SK-N-MC (cell line): ENCODE data around the gene PCDHA1.

Experiments
- EZH2 ChIP-seq: fragments of 200-600 bp; sonication (generic); IDR thresholded peaks from one replicate; pipeline ENCODE4 v1.6.1; 2017; ENCODE audit warnings: antibody characterized with exemption
- FOXP2 ChIP-seq: optimal IDR thresholded peaks from 2 replicates; pipeline ENCODE3; 2011; ENCODE audit warnings: mild to moderate bottlenecking, moderate library complexity; ENCODE audit not compliant: insufficient read depth; ENCODE audit errors: extremely low read length, control extremely low read depth
- POLR2AphosphoS5 ChIP-seq: IDR thresholded peaks from 2 replicates; pipeline ENCODE4 v1.6.1; 2012; ENCODE audit warnings: mild to moderate bottlenecking, low read depth, low read length, borderline replicate concordance

DNA sequence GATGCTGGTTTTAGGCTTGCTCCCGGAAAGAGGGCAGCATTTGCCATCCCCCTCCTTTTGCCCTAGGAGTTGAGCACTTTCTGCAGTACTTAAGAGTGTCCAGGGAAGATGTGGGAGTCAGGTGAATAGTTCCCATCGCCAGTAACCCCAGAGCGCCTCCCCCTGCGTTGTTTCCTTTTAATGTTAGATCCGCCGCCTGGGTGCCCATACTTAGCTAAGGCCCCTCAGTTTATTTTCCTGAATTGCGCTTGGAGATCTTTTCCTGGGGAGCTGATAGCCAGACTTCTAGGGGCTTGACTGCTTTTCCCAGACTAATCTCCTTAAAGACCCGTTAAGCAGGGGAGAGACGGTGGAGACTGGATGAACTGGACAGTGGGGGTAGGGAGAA, 180.0 kb downstream of the PCDHA1 start:
- no peak for TF ChIP-seq POLR2AphosphoS5
- TF ChIP-seq EZH2, result no peak
- no peak for TF ChIP-seq FOXP2
